Tongue (tissue), 2 donors: ENCODE data around the gene MYL4. TPM values are rescaled to one million over a fixed set of nuclear protein-coding genes. Genes with fewer than 3 reads are reported as not detected.
A peak's percentile ranks its signal among the peaks of the same experiment; 100 is the strongest.
"Not testable (repeated sequence)": the region's sequence is repeated elsewhere in the genome, so short reads cannot be mapped to it uniquely, and the experiment has no call there.

Experiments
- DNase-seq: peaks from one replicate; pipeline ENCODE4 v3.0.0-alpha.2; 2015
- total RNA-seq: library from RNA; depleted of rRNA; stranded (reverse); fragments of >200 nt; gene quantifications from one replicate; pipeline ENCODE4 v1.2.3, GENCODE V29; 2014

The MYL4 gene
- 905 TPM for total RNA-seq

- peak; percentile 88 for DNase-seq
These were observed at the start of gene MYL4 for GRCh38 chr17:47208744-47209488. Gene MYL4 (plus strand): TSS chr17:47209348. CDS start chr17:47209423, 75 bp downstream.

GRCh38 chr17:47162013-47162622, 47.0 kb upstream of the MYL4 start:
- no peak for DNase-seq

GRCh38 chr17:47164263-47164662, 44.9 kb upstream of the MYL4 start:
- no peak for DNase-seq

- DNase-seq = no peak
These were observed 44.0 kb upstream of the MYL4 start for GRCh38 chr17:47165137-47165536.

- DNase-seq = not testable (repeated sequence)
These were observed 42.3 kb upstream of the MYL4 start for GRCh38 chr17:47166854-47167253.

- not testable (repeated sequence) for DNase-seq
These were observed 40.3 kb upstream of the MYL4 start for GRCh38 chr17:47168896-47169295.

GRCh38 chr17:47170710-47171109, 38.4 kb upstream of the MYL4 start:
- no peak for DNase-seq

- no peak for DNase-seq
These were observed 36.2 kb upstream of the MYL4 start for GRCh38 chr17:47172696-47173565.

- DNase-seq = not testable (repeated sequence)
These were observed 34.3 kb upstream of the MYL4 start for GRCh38 chr17:47174823-47175222.

GRCh38 chr17:47176389-47176826, 32.7 kb upstream of the MYL4 start:
- DNase-seq = no peak

GRCh38 chr17:47177261-47177660, 31.9 kb upstream of the MYL4 start:
- DNase-seq = no peak

- DNase-seq = no peak
These were observed 30.0 kb upstream of the MYL4 start for GRCh38 chr17:47179141-47179540.

GRCh38 chr17:47180337-47180736, 28.8 kb upstream of the MYL4 start:
- no peak for DNase-seq

GRCh38 chr17:47180988-47181387, 28.2 kb upstream of the MYL4 start:
- DNase-seq = not testable (repeated sequence)

- DNase-seq = peak; percentile 31
These were observed 24.5 kb upstream of the MYL4 start for GRCh38 chr17:47184681-47185080.

GRCh38 chr17:47188271-47188875, 20.8 kb upstream of the MYL4 start:
- no peak for DNase-seq

GRCh38 chr17:47188876-47189731, 20.0 kb upstream of the MYL4 start, which contains the start of gene CDC27:
Gene CDC27 (minus strand): TSS chr17:47189295. CDS start chr17:47189172, 123 bp downstream.
- peak; percentile 100 for DNase-seq

GRCh38 chr17:47189732-47190237, 19.4 kb upstream of the MYL4 start:
- no peak for DNase-seq

GRCh38 chr17:47190243-47190642, 18.9 kb upstream of the MYL4 start:
- DNase-seq = no peak

- DNase-seq = no peak
These were observed 18.4 kb upstream of the MYL4 start for GRCh38 chr17:47190770-47191169.

- no peak for DNase-seq
These were observed 16.6 kb upstream of the MYL4 start for GRCh38 chr17:47192554-47192953.
